K562 (cell line): ENCODE data around the gene DAPK1.

ENCODE experiments used
- CHD2 ChIP-seq: IDR thresholded peaks from 2 replicates; pipeline ENCODE4 v1.6.1; 2011; ENCODE audit warnings: low read depth, low read length
- NFXL1 ChIP-seq: fragments of 450-650 bp; formaldehyde crosslinking; IDR thresholded peaks from 2 replicates; pipeline ENCODE4 v1.4.0; 2021; ENCODE audit warnings: mild to moderate bottlenecking
- PHF20 ChIP-seq: fragments of 450-650 bp; IDR thresholded peaks from 2 replicates; pipeline ENCODE4 v1.6.1; 2018; ENCODE audit not compliant: partially characterized antibody
- TBP ChIP-seq: optimal IDR thresholded peaks from 2 replicates; pipeline ENCODE3; 2011; ENCODE audit warnings: low read depth, low read length, improper control_type of control experiment
- YBX1 ChIP-seq: fragments of 450-650 bp; IDR thresholded peaks from 2 replicates; pipeline ENCODE4 v1.7.1; 2016; ENCODE audit warnings: mild to moderate bottlenecking
- ZNF274 ChIP-seq: IDR thresholded peaks from 2 replicates; pipeline ENCODE4 v1.6.1; 2011; ENCODE audit warnings: low read depth, mild to moderate bottlenecking, low read length, moderate library complexity, borderline replicate concordance
- TF ChIP-seq, protein P1 (sequence below), 3 experiments: IDR thresholded peaks in 2 of 3; conservative IDR thresholded peaks in 1 of 3; 2 replicates each; pipeline ENCODE4 v1.5.1; 2011 to 2012; ENCODE audit warnings: low read length in 3 of 3, mild to moderate bottlenecking in 3 of 3, control low read depth in 2 of 3, improper control_type of control experiment in 1 of 3, inconsistent platforms in 1 of 3, low read depth in 1 of 3, mixed read lengths in 1 of 3, moderate library complexity in 1 of 3; ENCODE audit not compliant: insufficient read depth in 2 of 3
- TF ChIP-seq, protein P2 (sequence below): sonication (generic); formaldehyde crosslinking; IDR thresholded peaks from 2 replicates; pipeline ENCODE4 v1.8.1; 2023; ENCODE audit warnings: mild to moderate bottlenecking, missing genetic modification reagents

DNA sequence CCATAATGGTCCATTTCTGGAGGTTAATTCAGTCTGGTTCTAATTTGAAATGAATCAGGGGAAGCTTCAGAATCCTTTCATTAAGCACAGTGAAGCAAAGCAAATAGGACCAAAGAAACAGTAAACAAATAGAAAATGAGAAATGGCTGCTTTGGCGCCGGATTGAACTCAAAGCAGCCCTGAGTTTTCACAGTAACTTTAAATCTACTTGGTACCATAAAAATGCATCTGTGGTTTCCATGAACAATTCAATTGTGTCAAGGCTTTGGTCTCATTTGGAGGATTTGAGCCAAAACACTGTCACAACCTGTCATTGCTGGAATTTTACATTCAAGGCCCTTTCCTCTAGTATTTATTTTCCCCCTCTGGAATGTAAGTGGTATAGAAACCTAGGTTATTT, 25.9 kb upstream of the DAPK1 start:
- TF ChIP-seq TBP (no peak), ZNF274 (no peak), CHD2 (no peak), PHF20 (no peak), NFXL1 (no peak), YBX1 (no peak)
- TF ChIP-seq, protein P1, sequence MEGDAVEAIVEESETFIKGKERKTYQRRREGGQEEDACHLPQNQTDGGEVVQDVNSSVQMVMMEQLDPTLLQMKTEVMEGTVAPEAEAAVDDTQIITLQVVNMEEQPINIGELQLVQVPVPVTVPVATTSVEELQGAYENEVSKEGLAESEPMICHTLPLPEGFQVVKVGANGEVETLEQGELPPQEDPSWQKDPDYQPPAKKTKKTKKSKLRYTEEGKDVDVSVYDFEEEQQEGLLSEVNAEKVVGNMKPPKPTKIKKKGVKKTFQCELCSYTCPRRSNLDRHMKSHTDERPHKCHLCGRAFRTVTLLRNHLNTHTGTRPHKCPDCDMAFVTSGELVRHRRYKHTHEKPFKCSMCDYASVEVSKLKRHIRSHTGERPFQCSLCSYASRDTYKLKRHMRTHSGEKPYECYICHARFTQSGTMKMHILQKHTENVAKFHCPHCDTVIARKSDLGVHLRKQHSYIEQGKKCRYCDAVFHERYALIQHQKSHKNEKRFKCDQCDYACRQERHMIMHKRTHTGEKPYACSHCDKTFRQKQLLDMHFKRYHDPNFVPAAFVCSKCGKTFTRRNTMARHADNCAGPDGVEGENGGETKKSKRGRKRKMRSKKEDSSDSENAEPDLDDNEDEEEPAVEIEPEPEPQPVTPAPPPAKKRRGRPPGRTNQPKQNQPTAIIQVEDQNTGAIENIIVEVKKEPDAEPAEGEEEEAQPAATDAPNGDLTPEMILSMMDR (IDR thresholded peaks at IDR 0.05 in 2 of 3, conservative IDR thresholded peaks at IDR 0.05 in 1 of 3; ENCODE audit: insufficient read depth in 2 of 3, low read depth in 1 of 3, low read length in 3 of 3): no peak
- TF ChIP-seq, protein P2, sequence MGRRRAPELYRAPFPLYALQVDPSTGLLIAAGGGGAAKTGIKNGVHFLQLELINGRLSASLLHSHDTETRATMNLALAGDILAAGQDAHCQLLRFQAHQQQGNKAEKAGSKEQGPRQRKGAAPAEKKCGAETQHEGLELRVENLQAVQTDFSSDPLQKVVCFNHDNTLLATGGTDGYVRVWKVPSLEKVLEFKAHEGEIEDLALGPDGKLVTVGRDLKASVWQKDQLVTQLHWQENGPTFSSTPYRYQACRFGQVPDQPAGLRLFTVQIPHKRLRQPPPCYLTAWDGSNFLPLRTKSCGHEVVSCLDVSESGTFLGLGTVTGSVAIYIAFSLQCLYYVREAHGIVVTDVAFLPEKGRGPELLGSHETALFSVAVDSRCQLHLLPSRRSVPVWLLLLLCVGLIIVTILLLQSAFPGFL (CRISPR knock-in tag): no peak
